CD8-positive, alpha-beta memory T cell (primary cell): ENCODE data around the gene NAALADL2. TPM values are rescaled to one million over a fixed set of nuclear protein-coding genes. Genes with fewer than 3 reads are reported as not detected.

Experiments used
- CTCF ChIA-PET: fragments of 350-600 bp; sonication (Branson Sonifier 250); formaldehyde crosslinking; loops from one replicate; lab custom pipeline; 2021; ENCODE audit warnings: antibody characterized with exemption; lab: Charles Lee
- POLR2A ChIA-PET: fragments of 350-600 bp; sonication (Branson Sonifier 250); formaldehyde crosslinking; loops from one replicate; lab custom pipeline; 2021; ENCODE audit warnings: antibody characterized with exemption; lab: Charles Lee
- DNase-seq, 5 donors: peaks; one replicate each; pipeline versions ENCODE4 v3.0.0 to v3.0.0-alpha.2; 2020 to 2022; ENCODE audit warnings: mixed read lengths in 1 of 5
- H3K27ac ChIP-seq: one replicate; pipeline ENCODE4 v1.7.0; 2013; ENCODE audit warnings: low read depth, mild to moderate bottlenecking, low read length, moderate library complexity
- H3K27me3 ChIP-seq: 2 replicates; pipeline ENCODE4 v1.7.0; 2013; ENCODE audit warnings: low read length, mild to moderate bottlenecking; ENCODE audit not compliant: insufficient read depth, poor library complexity, severe bottlenecking
- H3K36me3 ChIP-seq: 2 replicates; pipeline ENCODE4 v1.7.0; 2013; ENCODE audit warnings: mild to moderate bottlenecking, low read length, moderate library complexity; ENCODE audit not compliant: insufficient read depth
- H3K4me1 ChIP-seq: 2 replicates; pipeline ENCODE4 v1.7.0; 2013; ENCODE audit warnings: mild to moderate bottlenecking, low read length, moderate library complexity; ENCODE audit not compliant: insufficient read depth
- H3K4me3 ChIP-seq: 2 replicates; pipeline ENCODE4 v1.7.0; 2013; ENCODE audit warnings: mild to moderate bottlenecking, low read length
- H3K9me3 ChIP-seq: 2 replicates; pipeline ENCODE4 v1.7.0; 2013; ENCODE audit warnings: mild to moderate bottlenecking, low read length
- H3K27ac Mint-ChIP-seq, 8 donors: one replicate each; pipeline ENCODE4 v1.8.0; 2020 to 2021; ENCODE audit warnings: mixed read lengths in 8 of 8, mild to moderate bottlenecking in 6 of 8, inconsistent platforms in 3 of 8, moderate library complexity in 3 of 8
- H3K27me3 Mint-ChIP-seq, 2 donors: one replicate each; pipeline ENCODE4 v1.8.0; 2020 to 2021; ENCODE audit warnings: mixed read lengths in 2 of 2, mild to moderate bottlenecking in 1 of 2, moderate library complexity in 1 of 2
- H3K36me3 Mint-ChIP-seq, 3 donors: one replicate each; pipeline ENCODE4 v1.8.0; 2020 to 2021; ENCODE audit warnings: mixed read lengths in 3 of 3, inconsistent platforms in 1 of 3, mild to moderate bottlenecking in 1 of 3
- H3K4me1 Mint-ChIP-seq, 3 donors: one replicate each; pipeline ENCODE4 v1.8.0; 2020 to 2021; ENCODE audit warnings: mixed read lengths in 3 of 3, inconsistent platforms in 1 of 3, mild to moderate bottlenecking in 1 of 3
- H3K4me3 Mint-ChIP-seq, 7 donors: one replicate each; pipeline ENCODE4 v1.8.0; 2020 to 2021; ENCODE audit warnings: mixed read lengths in 7 of 7, mild to moderate bottlenecking in 6 of 7, moderate library complexity in 4 of 7, inconsistent platforms in 2 of 7
- H3K9me3 Mint-ChIP-seq, 5 donors: one replicate each; pipeline ENCODE4 v1.8.0; 2020 to 2022; ENCODE audit warnings: mixed read lengths in 5 of 5, mild to moderate bottlenecking in 3 of 5, moderate library complexity in 2 of 5, inconsistent platforms in 1 of 5
- polyA plus RNA-seq: library from polyadenylated mRNA; unstranded; fragments of 300-500 nt; fragmentation: Illumina TruSeq; gene quantifications from one replicate; pipeline ENCODE4 v1.2.3, GENCODE V29; 2021
- total RNA-seq, 2 experiments: library from RNA; stranded (reverse); gene quantifications; one replicate each; pipeline ENCODE4 v1.2.3, GENCODE V29; 2021

The NAALADL2 gene
- total and polyA plus RNA-seq, 3 experiments from 2014 or later = not detected

GRCh38 chr3:175326041-175326440, 466.9 kb downstream of the NAALADL2 start:
- Mint-ChIP-seq H3K36me3 (no peaks in the 10 kb centered on the region), H3K4me3 (no peak overlapping the region), H3K27me3 (no peaks in the 10 kb centered on the region), H3K9me3 (peaks cover 3 to 34% (median 8%) of the 10 kb centered on the region in 5 donors), H3K4me1 (no peaks in the 10 kb centered on the region), H3K27ac (no peak overlapping the region)
- CTCF ChIA-PET = no interaction called here
- Histone ChIP-seq H3K27ac (no peak overlapping the region), H3K9me3 (no peaks in the 10 kb centered on the region), H3K4me3 (no peak overlapping the region), H3K27me3 (no peaks in the 10 kb centered on the region), H3K36me3 (no peaks in the 10 kb centered on the region), H3K4me1 (no peaks in the 10 kb centered on the region)
- no peak for DNase-seq
- POLR2A ChIA-PET = no interaction called here

DNA sequence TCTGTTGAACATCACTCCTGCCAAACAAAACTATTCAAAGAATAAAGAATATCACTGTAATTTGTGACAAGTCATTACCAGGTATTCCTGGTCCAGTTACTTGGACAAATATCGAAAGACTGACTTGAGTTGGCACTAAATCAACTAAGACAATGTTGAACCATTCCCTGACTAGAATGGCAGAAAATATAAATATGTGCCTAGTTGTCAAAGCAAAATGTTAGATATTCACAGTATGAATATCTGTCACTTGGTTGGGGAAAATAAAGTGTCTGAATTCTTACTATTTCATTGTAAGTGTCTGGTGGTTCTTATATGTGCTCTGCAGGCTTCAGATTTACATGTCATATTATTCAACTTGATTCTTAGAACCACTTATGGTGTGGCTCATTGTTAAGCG, 470.2 kb downstream of the NAALADL2 start:
- ChIA-PET CTCF (no interaction called here), POLR2A (no interaction called here)
- Histone ChIP-seq H3K36me3 (no peaks in the 10 kb centered on the region), H3K4me3 (no peak overlapping the region), H3K27ac (no peak overlapping the region), H3K4me1 (no peaks in the 10 kb centered on the region), H3K27me3 (no peaks in the 10 kb centered on the region), H3K9me3 (no peaks in the 10 kb centered on the region)
- no peaks in the 10 kb centered on the region for H3K27me3 Mint-ChIP-seq
- H3K27ac Mint-ChIP-seq = no peak overlapping the region
- H3K9me3 Mint-ChIP-seq = peaks cover 6 to 33% (median 16%) of the 10 kb centered on the region in 5 donors
- H3K4me1 Mint-ChIP-seq = no peaks in the 10 kb centered on the region
- no peak overlapping the region for H3K4me3 Mint-ChIP-seq
- H3K36me3 Mint-ChIP-seq = no peaks in the 10 kb centered on the region
- DNase-seq = no peak

GRCh38 chr3:175335229-175335628, 476.1 kb downstream of the NAALADL2 start:
- H3K4me3 Mint-ChIP-seq = no peak overlapping the region

GRCh38 chr3:175336406-175337133, 477.4 kb downstream of the NAALADL2 start:
- H3K27ac ChIP-seq = no peak overlapping the region
- no peaks in the 10 kb centered on the region for H3K4me1 ChIP-seq
- Mint-ChIP-seq H3K4me1 (no peaks in the 10 kb centered on the region), H3K27ac (no peak overlapping the region), H3K27me3 (no peaks in the 10 kb centered on the region), H3K9me3 (peaks cover 3 to 22% (median 7%) of the 10 kb centered on the region in 5 donors), H3K4me3 (no peak overlapping the region), H3K36me3 (no peaks in the 10 kb centered on the region)
- no peaks in the 10 kb centered on the region for H3K9me3 ChIP-seq
- no peak overlapping the region for H3K4me3 ChIP-seq
- no peaks in the 10 kb centered on the region for H3K36me3 ChIP-seq
- ChIA-PET CTCF (no interaction called here), POLR2A (no interaction called here)
- no peaks in the 10 kb centered on the region for H3K27me3 ChIP-seq
- DNase-seq = no peak

More at GRCh38 chr3:175335229-175335628, 476.1 kb downstream of the NAALADL2 start:
- no peak overlapping the region for H3K4me3 ChIP-seq
- no peak for DNase-seq
- H3K9me3 ChIP-seq = no peaks in the 10 kb centered on the region
- Mint-ChIP-seq H3K27me3 (no peaks in the 10 kb centered on the region), H3K9me3 (peaks cover 3 to 26% (median 7%) of the 10 kb centered on the region in 5 donors), H3K27ac (no peak overlapping the region), H3K4me1 (no peaks in the 10 kb centered on the region), H3K36me3 (no peaks in the 10 kb centered on the region)
- ChIA-PET POLR2A (no interaction called here), CTCF (no interaction called here)
- H3K27me3 ChIP-seq = no peaks in the 10 kb centered on the region
- no peaks in the 10 kb centered on the region for H3K36me3 ChIP-seq
- H3K27ac ChIP-seq = no peak overlapping the region
- H3K4me1 ChIP-seq = no peaks in the 10 kb centered on the region

DNA sequence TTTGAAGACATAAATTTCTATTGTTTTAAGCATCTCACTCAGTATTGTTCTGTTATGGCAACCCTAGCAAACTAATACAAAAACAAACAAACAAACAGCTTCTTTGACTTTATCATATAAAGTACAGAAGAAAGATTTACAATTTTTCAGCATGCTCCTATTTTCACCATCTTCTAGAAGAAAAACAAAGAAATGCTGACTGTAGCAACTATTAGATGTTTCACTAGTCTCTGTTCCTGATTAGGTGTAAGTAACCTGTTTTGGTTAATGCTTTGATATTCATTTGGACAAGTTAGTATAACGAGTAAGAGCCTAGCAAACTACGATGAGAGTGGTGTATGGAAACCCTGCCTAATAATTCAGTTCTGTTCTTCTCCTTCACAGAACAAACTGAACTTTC, 478.5 kb downstream of the NAALADL2 start:
- no peaks in the 10 kb centered on the region for H3K36me3 Mint-ChIP-seq
- peaks cover 3 to 15% (median 5%) of the 10 kb centered on the region in 5 donors for H3K9me3 Mint-ChIP-seq
- no peaks in the 10 kb centered on the region for H3K4me1 Mint-ChIP-seq
- no peaks in the 10 kb centered on the region for H3K27me3 ChIP-seq
- H3K4me1 ChIP-seq = no peaks in the 10 kb centered on the region
- no peaks in the 10 kb centered on the region for H3K27me3 Mint-ChIP-seq
- H3K4me3 Mint-ChIP-seq = no peak overlapping the region
- H3K4me3 ChIP-seq = no peak overlapping the region
- H3K36me3 ChIP-seq = no peaks in the 10 kb centered on the region
- H3K27ac ChIP-seq = no peak overlapping the region
- no peak for DNase-seq
- ChIA-PET CTCF (no interaction called here), POLR2A (no interaction called here)
- no peak overlapping the region for H3K27ac Mint-ChIP-seq
- H3K9me3 ChIP-seq = no peaks in the 10 kb centered on the region

GRCh38 chr3:175338775-175339535, 479.8 kb downstream of the NAALADL2 start:
- no peaks in the 10 kb centered on the region for H3K9me3 ChIP-seq
- H3K4me1 ChIP-seq = no peaks in the 10 kb centered on the region
- Mint-ChIP-seq H3K27me3 (no peaks in the 10 kb centered on the region), H3K4me3 (no peak overlapping the region), H3K4me1 (no peaks in the 10 kb centered on the region), H3K9me3 (peaks cover 2 to 25% (median 4%) of the 10 kb centered on the region in 5 donors), H3K27ac (no peak overlapping the region), H3K36me3 (no peaks in the 10 kb centered on the region)
- POLR2A ChIA-PET = no interaction called here
- no peak overlapping the region for H3K27ac ChIP-seq
- no peak for DNase-seq
- H3K27me3 ChIP-seq = no peaks in the 10 kb centered on the region
- CTCF ChIA-PET = no interaction called here
- no peaks in the 10 kb centered on the region for H3K36me3 ChIP-seq
- no peak overlapping the region for H3K4me3 ChIP-seq

DNA sequence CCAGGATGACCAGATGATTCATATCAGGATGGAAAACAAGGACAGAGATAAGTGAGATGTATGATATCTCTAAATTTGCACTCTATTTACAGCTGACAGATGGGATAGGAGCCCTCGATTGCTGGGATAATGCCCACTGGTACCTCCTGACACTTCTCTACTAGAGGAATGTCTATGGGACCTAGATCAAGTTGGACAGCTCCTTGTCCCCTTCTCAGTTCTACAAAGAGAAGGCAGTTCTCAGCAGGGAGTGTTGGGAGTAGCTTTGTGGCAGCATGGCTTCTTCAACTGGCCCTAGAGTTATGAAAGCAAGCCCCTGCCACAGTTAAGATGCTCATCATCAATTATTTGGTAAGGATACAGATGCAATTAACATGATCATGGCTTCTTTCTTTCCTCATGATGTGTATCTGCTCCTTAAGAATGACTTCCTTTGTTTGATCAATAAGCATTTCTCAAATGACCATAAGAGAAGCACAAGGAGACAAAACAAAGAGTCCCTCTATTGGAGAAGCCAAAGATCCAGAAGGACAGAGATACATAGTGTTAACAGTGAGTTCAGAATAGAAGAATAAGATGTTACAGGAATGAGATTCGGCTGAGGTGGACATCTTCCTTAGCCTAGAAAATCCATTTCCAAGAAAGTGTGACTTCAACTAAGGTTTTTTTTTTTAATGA, 481.3 kb downstream of the NAALADL2 start:
- no peaks in the 10 kb centered on the region for H3K36me3 Mint-ChIP-seq
- peaks cover 2 to 26% (median 7%) of the 10 kb centered on the region in 5 donors for H3K9me3 Mint-ChIP-seq
- Histone ChIP-seq H3K9me3 (no peaks in the 10 kb centered on the region), H3K27me3 (no peaks in the 10 kb centered on the region), H3K4me1 (no peaks in the 10 kb centered on the region), H3K27ac (no peak overlapping the region), H3K4me3 (no peak overlapping the region), H3K36me3 (no peaks in the 10 kb centered on the region)
- H3K27ac Mint-ChIP-seq = no peak overlapping the region
- POLR2A ChIA-PET = no interaction called here
- H3K4me3 Mint-ChIP-seq = no peak overlapping the region
- no peaks in the 10 kb centered on the region for H3K4me1 Mint-ChIP-seq
- no peaks in the 10 kb centered on the region for H3K27me3 Mint-ChIP-seq
- CTCF ChIA-PET = no interaction called here
- no peak for DNase-seq

GRCh38 chr3:175342196-175342595, 483.1 kb downstream of the NAALADL2 start:
- Mint-ChIP-seq H3K4me1 (no peaks in the 10 kb centered on the region), H3K4me3 (no peak overlapping the region), H3K9me3 (peaks cover 2 to 29% (median 8%) of the 10 kb centered on the region in 5 donors), H3K27ac (no peak overlapping the region), H3K27me3 (no peaks in the 10 kb centered on the region), H3K36me3 (no peaks in the 10 kb centered on the region)
- no peaks in the 10 kb centered on the region for H3K9me3 ChIP-seq
- no peaks in the 10 kb centered on the region for H3K27me3 ChIP-seq
- H3K4me3 ChIP-seq = no peak overlapping the region
- H3K27ac ChIP-seq = no peak overlapping the region
- H3K4me1 ChIP-seq = no peaks in the 10 kb centered on the region
- DNase-seq = no peak
- CTCF ChIA-PET = no interaction called here
- POLR2A ChIA-PET = no interaction called here
- H3K36me3 ChIP-seq = no peaks in the 10 kb centered on the region
